GM23338 (cell line): ENCODE data around the gene TMEM175. TPM values are rescaled to one million over a fixed set of nuclear protein-coding genes. Genes with fewer than 3 reads are reported as not detected.

Experiments
- ATAC-seq: fragments of 200-7000 bp; cut with Tn5 transposase; 3 replicates; pipeline ENCODE4 v1.9.1; 2020
- DNase-seq: peaks from one replicate; pipeline ENCODE4 v3.0.0-alpha.2; 2015; ENCODE audit warnings: low spot score
- H2AFZ ChIP-seq: fragments of 200-600 bp; sonication (generic); 2 replicates; pipeline ENCODE4 v1.8.0; 2016; ENCODE audit warnings: antibody characterized with exemption, mild to moderate bottlenecking, moderate library complexity
- H3F3A ChIP-seq: fragments of 200-600 bp; sonication (generic); replicated peaks from 2 replicates; pipeline ENCODE4 v1.8.0; 2017; ENCODE audit warnings: antibody characterized with exemption, mixed run types, low read depth
- H3K27ac ChIP-seq: fragments of 200-600 bp; sonication (generic); 2 replicates; pipeline ENCODE4 v1.6.1; 2016; ENCODE audit warnings: low read depth
- H3K27me3 ChIP-seq: fragments of 200-600 bp; sonication (generic); 2 replicates; pipeline ENCODE4 v1.8.0; 2016; ENCODE audit warnings: mild to moderate bottlenecking, mixed run types, moderate library complexity; ENCODE audit not compliant: insufficient read depth
- H3K36me3 ChIP-seq: fragments of 200-600 bp; sonication (generic); 2 replicates; pipeline ENCODE4 v1.8.0; 2016; ENCODE audit warnings: mild to moderate bottlenecking; ENCODE audit not compliant: insufficient read depth
- H3K4me1 ChIP-seq: fragments of 200-600 bp; sonication (generic); 2 replicates; pipeline ENCODE4 v1.8.0; 2016; ENCODE audit warnings: mild to moderate bottlenecking, moderate library complexity; ENCODE audit not compliant: insufficient read depth
- H3K4me2 ChIP-seq: fragments of 200-600 bp; sonication (generic); 2 replicates; pipeline ENCODE4 v1.7.1; 2017; ENCODE audit warnings: mixed run types
- H3K4me3 ChIP-seq: fragments of 200-600 bp; sonication (generic); 2 replicates; pipeline ENCODE4 v1.6.1; 2016; ENCODE audit warnings: mixed run types
- H3K79me2 ChIP-seq: fragments of 200-600 bp; sonication (generic); replicated peaks from 2 replicates; pipeline ENCODE4 v1.8.0; 2017; ENCODE audit warnings: mild to moderate bottlenecking; ENCODE audit not compliant: insufficient read depth
- H3K9me2 ChIP-seq: fragments of 200-600 bp; sonication (generic); 2 replicates; pipeline ENCODE4 v1.8.0; 2017; ENCODE audit not compliant: insufficient read depth
- H4K20me1 ChIP-seq: fragments of 200-600 bp; sonication (generic); replicated peaks from 2 replicates; pipeline ENCODE4 v1.8.0; 2017; ENCODE audit warnings: mild to moderate bottlenecking; ENCODE audit not compliant: insufficient read depth
- H3K27ac Mint-ChIP-seq: 2 replicates; pipeline ENCODE4 v1.8.0; 2020; ENCODE audit warnings: inconsistent platforms, mild to moderate bottlenecking, moderate library complexity, mixed read lengths
- H3K27me3 Mint-ChIP-seq: 3 replicates; pipeline ENCODE4 v1.8.0; 2022; ENCODE audit warnings: low read depth, mild to moderate bottlenecking, moderate library complexity, mixed read lengths, inconsistent platforms; ENCODE audit not compliant: insufficient read depth, poor library complexity
- H3K36me3 Mint-ChIP-seq: 3 replicates; pipeline ENCODE4 v1.8.0; 2021; ENCODE audit warnings: low read depth, mild to moderate bottlenecking, inconsistent platforms, moderate library complexity, mixed read lengths
- H3K4me1 Mint-ChIP-seq: 3 replicates; pipeline ENCODE4 v1.8.0; 2020; ENCODE audit warnings: mild to moderate bottlenecking, inconsistent platforms, mixed read lengths
- H3K4me3 Mint-ChIP-seq: 3 replicates; pipeline ENCODE4 v1.8.0; 2021; ENCODE audit warnings: moderate library complexity, mild to moderate bottlenecking, inconsistent platforms, mixed read lengths
- H3K9me3 Mint-ChIP-seq: 3 replicates; pipeline ENCODE4 v1.8.0; 2020; ENCODE audit warnings: moderate library complexity, mild to moderate bottlenecking, inconsistent platforms, mixed read lengths
- CREB1 ChIP-seq: fragments of 250-450 bp; sonication (Bioruptor Pico); IDR thresholded peaks from 2 replicates; pipeline ENCODE4 v1.5.0; 2020; ENCODE audit warnings: low read depth, mild to moderate bottlenecking, moderate library complexity
- EZH2phosphoT487 ChIP-seq: fragments of 200-600 bp; sonication (generic); IDR thresholded peaks from one replicate; pipeline ENCODE4 v1.8.1; 2018; ENCODE audit warnings: antibody characterized with exemption; ENCODE audit not compliant: unreplicated experiment
- JUNB ChIP-seq: IDR thresholded peaks from one replicate; pipeline ENCODE4 v1.6.1; 2016; ENCODE audit warnings: antibody characterized with exemption; ENCODE audit not compliant: unreplicated experiment
- NANOG ChIP-seq: IDR thresholded peaks from 2 replicates; pipeline ENCODE4 v1.6.1; 2016; ENCODE audit warnings: antibody characterized with exemption, borderline replicate concordance
- POLR2AphosphoS5 ChIP-seq: IDR thresholded peaks from 2 replicates; pipeline ENCODE4 v1.6.1; 2016; ENCODE audit warnings: antibody characterized with exemption, low read depth
- STAT1 ChIP-seq: IDR thresholded peaks from one replicate; pipeline ENCODE4 v1.6.1; 2016; ENCODE audit warnings: antibody characterized with exemption; ENCODE audit not compliant: unreplicated experiment
- ZNF114 ChIP-seq: fragments of 250-450 bp; sonication (Bioruptor Pico); IDR thresholded peaks from 2 replicates; pipeline ENCODE4 v1.5.0; 2020; ENCODE audit warnings: mild to moderate bottlenecking, moderate library complexity
- ZNF331 ChIP-seq: fragments of 250-450 bp; sonication (Bioruptor Pico); IDR thresholded peaks from 2 replicates; pipeline ENCODE4 v1.5.0; 2020; ENCODE audit warnings: low read depth, mild to moderate bottlenecking, moderate library complexity
- polyA plus RNA-seq: library from polyadenylated mRNA; unstranded; fragments of >200 nt; fragmentation: Nextera tagmentation; extraction: Ambion mirVana; gene quantifications from 2 replicates; pipeline ENCODE4 v1.2.1, GENCODE V29; 2016
- total RNA-seq: library from RNA; depleted of rRNA; stranded (reverse); fragments of >200 nt; shearing (Covaris generic); gene quantifications from 2 replicates; pipeline ENCODE4 v1.2.3, GENCODE V29; 2014
- TF ChIP-seq, protein P1 (sequence below), 2 experiments: fragments of 200-600 bp in 1 of 2; sonication (generic) in 1 of 2; conservative IDR thresholded peaks; 2 replicates each; pipeline versions ENCODE4 v1.5.1 to v1.6.1; 2016 to 2017; ENCODE audit warnings: antibody characterized with exemption in 2 of 2, low read depth in 2 of 2, mild to moderate bottlenecking in 2 of 2, moderate library complexity in 1 of 2
- TF ChIP-seq, protein P2 (sequence below): fragments of 250-450 bp; sonication (Bioruptor Pico); IDR thresholded peaks from 2 replicates; pipeline ENCODE4 v1.5.0; 2020; ENCODE audit warnings: mild to moderate bottlenecking, moderate library complexity
- TF ChIP-seq, protein P3 (sequence below): IDR thresholded peaks from 2 replicates; pipeline ENCODE4 v1.6.1; 2016; ENCODE audit warnings: antibody characterized with exemption

TMEM175 gene
- total and polyA plus RNA-seq, 2 experiments from 2014 or later: 8.0 to 11.4 TPM

DNA sequence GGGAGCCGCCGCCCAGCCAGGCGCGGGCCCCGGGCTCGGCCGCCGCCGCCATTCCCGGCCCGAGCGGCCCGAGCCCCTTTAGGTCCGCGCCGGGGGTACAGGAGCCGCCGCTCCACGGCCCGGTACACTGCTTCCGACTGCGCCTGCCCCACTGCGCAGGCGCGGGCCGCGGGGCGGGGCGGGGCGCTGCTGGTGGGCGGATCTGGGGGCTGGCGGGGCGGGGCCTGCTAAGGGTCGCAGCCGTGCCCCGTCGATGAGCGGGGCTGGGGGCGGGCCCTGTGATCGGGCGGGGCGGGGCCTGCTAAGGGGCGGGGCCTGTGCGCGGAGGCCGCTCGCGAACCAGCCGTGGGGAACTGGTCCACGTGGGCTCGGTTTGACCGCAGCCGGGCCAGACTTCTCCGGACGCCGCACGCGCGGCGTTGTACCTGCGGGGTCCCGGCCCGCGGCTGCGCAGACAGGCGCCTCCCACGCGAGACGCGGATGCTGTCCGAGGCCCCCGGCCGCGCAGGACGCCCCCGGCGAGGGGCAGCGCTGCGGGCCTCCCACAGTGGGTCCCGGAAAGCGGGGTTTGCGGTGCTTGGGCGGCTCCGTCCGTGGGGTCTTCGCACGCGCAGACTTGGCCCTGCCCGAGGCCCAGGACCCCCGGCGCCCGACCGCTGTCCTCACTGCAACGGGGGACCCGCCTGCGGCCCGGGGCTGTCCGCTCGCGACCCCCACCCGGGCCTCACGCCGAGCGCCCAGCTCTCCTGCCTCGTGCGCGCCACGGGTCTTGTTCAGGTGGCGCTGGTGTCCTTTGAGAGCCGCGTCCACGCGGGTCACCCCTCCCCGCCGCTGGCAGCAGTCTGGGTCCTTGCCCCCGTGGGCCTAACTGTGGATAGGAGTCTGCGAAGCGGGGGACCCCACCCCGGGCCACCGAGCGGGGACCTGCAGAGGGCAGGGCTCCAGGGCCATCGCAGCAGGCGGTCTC, 41.5 kb downstream of the TMEM175 start, which contains the start of gene DGKQ:
TSS of gene DGKQ (minus strand) at position 139 of the 967 bp plus-strand sequence. CDS start at position 52, 87 bp downstream.
- peak; percentile 57 for ATAC-seq
- H3K4me3 Mint-ChIP-seq: peak within 1 kb of the TSS; percentile 54; the same call in 2 of the 3 replicates

DNA sequence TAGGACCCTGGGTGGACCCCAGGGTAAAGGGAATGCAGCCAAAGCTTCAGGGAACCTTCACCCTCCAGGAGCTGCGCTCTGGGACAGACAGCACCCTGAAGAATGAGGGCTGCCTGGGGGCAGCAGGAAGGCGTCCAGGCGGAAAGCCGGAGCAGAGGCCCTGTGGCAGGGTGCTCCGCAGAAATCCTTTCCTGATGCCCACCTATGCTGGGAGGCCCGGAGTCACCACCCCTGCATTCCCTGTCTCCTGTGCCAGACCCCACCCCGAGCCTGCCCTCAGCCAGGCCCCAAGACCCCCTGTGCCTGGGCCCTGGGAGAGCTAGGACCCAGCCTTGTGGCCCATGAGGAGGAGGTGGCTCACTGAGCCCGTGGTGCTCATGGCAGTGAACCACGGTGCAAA, 42.4 kb downstream of the TMEM175 start:
- Histone ChIP-seq H3K27me3 (peaks cover 10% of the 10 kb centered on the region; the same call in 1 of the 2 replicates), H3F3A (0 out of 2 replicates have a peak, but pooled peaks cover 4% of the 10 kb centered on the region), H3K4me2 (no peak overlapping the region), H4K20me1 (no peaks in the 10 kb centered on the region), H3K79me2 (no peaks in the 10 kb centered on the region), H3K4me1 (no peaks in the 10 kb centered on the region; the same call in 1 of the 2 replicates), H3K36me3 (no peaks in the 10 kb centered on the region), H3K9me2 (no peaks in the 10 kb centered on the region), H3K4me3 (no peak overlapping the region), H3K27ac (no peak overlapping the region), H2AFZ (no peak overlapping the region)
- ATAC-seq: no peak
- H3K4me3 Mint-ChIP-seq: no peak overlapping the region
- no peaks in the 10 kb centered on the region for H3K36me3 Mint-ChIP-seq
- no peak for DNase-seq
- H3K27me3 Mint-ChIP-seq: peaks cover 24% of the 10 kb centered on the region
- H3K4me1 Mint-ChIP-seq: peaks cover 4% of the 10 kb centered on the region; the same call in 2 of the 3 replicates
- H3K9me3 Mint-ChIP-seq: peaks cover 16% of the 10 kb centered on the region; the same call in 1 of the 3 replicates
- no peak overlapping the region for H3K27ac Mint-ChIP-seq
- TF ChIP-seq ZNF114 (CRISPR knock-in tag) (no peak), STAT1 (no peak), JUNB (no peak), ZNF331 (CRISPR knock-in tag) (no peak), CREB1 (no peak), EZH2phosphoT487 (no peak), NANOG (no peak)
- TF ChIP-seq, protein P1, sequence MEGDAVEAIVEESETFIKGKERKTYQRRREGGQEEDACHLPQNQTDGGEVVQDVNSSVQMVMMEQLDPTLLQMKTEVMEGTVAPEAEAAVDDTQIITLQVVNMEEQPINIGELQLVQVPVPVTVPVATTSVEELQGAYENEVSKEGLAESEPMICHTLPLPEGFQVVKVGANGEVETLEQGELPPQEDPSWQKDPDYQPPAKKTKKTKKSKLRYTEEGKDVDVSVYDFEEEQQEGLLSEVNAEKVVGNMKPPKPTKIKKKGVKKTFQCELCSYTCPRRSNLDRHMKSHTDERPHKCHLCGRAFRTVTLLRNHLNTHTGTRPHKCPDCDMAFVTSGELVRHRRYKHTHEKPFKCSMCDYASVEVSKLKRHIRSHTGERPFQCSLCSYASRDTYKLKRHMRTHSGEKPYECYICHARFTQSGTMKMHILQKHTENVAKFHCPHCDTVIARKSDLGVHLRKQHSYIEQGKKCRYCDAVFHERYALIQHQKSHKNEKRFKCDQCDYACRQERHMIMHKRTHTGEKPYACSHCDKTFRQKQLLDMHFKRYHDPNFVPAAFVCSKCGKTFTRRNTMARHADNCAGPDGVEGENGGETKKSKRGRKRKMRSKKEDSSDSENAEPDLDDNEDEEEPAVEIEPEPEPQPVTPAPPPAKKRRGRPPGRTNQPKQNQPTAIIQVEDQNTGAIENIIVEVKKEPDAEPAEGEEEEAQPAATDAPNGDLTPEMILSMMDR (conservative IDR thresholded peaks at IDR 0.05; ENCODE audit: low read depth in 2 of 2): no peak
- TF ChIP-seq, protein P2, sequence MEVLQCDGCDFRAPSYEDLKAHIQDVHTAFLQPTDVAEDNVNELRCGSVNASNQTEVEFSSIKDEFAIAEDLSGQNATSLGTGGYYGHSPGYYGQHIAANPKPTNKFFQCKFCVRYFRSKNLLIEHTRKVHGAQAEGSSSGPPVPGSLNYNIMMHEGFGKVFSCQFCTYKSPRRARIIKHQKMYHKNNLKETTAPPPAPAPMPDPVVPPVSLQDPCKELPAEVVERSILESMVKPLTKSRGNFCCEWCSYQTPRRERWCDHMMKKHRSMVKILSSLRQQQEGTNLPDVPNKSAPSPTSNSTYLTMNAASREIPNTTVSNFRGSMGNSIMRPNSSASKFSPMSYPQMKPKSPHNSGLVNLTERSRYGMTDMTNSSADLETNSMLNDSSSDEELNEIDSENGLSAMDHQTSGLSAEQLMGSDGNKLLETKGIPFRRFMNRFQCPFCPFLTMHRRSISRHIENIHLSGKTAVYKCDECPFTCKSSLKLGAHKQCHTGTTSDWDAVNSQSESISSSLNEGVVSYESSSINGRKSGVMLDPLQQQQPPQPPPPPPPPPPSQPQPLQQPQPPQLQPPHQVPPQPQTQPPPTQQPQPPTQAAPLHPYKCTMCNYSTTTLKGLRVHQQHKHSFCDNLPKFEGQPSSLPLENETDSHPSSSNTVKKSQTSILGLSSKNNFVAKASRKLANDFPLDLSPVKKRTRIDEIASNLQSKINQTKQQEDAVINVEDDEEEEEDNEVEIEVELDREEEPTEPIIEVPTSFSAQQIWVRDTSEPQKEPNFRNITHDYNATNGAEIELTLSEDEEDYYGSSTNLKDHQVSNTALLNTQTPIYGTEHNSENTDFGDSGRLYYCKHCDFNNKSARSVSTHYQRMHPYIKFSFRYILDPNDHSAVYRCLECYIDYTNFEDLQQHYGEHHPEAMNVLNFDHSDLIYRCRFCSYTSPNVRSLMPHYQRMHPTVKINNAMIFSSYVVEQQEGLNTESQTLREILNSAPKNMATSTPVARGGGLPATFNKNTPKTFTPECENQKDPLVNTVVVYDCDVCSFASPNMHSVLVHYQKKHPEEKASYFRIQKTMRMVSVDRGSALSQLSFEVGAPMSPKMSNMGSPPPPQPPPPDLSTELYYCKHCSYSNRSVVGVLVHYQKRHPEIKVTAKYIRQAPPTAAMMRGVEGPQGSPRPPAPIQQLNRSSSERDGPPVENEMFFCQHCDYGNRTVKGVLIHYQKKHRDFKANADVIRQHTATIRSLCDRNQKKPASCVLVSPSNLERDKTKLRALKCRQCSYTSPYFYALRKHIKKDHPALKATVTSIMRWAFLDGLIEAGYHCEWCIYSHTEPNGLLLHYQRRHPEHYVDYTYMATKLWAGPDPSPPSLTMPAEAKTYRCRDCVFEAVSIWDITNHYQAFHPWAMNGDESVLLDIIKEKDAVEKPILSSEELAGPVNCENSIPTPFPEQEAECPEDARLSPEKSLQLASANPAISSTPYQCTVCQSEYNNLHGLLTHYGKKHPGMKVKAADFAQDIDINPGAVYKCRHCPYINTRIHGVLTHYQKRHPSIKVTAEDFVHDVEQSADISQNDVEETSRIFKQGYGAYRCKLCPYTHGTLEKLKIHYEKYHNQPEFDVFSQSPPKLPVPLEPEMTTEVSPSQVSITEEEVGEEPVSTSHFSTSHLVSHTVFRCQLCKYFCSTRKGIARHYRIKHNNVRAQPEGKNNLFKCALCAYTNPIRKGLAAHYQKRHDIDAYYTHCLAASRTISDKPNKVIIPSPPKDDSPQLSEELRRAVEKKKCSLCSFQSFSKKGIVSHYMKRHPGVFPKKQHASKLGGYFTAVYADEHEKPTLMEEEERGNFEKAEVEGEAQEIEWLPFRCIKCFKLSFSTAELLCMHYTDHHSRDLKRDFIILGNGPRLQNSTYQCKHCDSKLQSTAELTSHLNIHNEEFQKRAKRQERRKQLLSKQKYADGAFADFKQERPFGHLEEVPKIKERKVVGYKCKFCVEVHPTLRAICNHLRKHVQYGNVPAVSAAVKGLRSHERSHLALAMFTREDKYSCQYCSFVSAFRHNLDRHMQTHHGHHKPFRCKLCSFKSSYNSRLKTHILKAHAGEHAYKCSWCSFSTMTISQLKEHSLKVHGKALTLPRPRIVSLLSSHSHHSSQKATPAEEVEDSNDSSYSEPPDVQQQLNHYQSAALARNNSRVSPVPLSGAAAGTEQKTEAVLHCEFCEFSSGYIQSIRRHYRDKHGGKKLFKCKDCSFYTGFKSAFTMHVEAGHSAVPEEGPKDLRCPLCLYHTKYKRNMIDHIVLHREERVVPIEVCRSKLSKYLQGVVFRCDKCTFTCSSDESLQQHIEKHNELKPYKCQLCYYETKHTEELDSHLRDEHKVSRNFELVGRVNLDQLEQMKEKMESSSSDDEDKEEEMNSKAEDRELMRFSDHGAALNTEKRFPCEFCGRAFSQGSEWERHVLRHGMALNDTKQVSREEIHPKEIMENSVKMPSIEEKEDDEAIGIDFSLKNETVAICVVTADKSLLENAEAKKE (CRISPR knock-in tag): no peak
- TF ChIP-seq, protein P3, sequence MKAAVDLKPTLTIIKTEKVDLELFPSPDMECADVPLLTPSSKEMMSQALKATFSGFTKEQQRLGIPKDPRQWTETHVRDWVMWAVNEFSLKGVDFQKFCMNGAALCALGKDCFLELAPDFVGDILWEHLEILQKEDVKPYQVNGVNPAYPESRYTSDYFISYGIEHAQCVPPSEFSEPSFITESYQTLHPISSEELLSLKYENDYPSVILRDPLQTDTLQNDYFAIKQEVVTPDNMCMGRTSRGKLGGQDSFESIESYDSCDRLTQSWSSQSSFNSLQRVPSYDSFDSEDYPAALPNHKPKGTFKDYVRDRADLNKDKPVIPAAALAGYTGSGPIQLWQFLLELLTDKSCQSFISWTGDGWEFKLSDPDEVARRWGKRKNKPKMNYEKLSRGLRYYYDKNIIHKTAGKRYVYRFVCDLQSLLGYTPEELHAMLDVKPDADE: no peak

More for the DNA sequence above, 41.5 kb downstream of the TMEM175 start, which contains the start of gene DGKQ:
- peak; percentile 74 for DNase-seq
- Histone ChIP-seq H3K27me3 (peaks cover 10% of the 10 kb centered on the region; the same call in 1 of the 2 replicates), H3K4me1 (no peaks in the 10 kb centered on the region), H3K9me2 (no peaks in the 10 kb centered on the region), H3K4me3 (peak within 1 kb of the TSS; percentile 87), H4K20me1 (no peaks in the 10 kb centered on the region), H3K36me3 (no peaks in the 10 kb centered on the region), H3K79me2 (no peaks in the 10 kb centered on the region), H3K27ac (no peak within 1 kb of the TSS), H3F3A (peaks cover 4% of the 10 kb centered on the region; the same call in 1 of the 2 replicates), H3K4me2 (peak within 1 kb of the TSS; percentile 83), H2AFZ (peak within 1 kb of the TSS; percentile 84; the same call in 1 of the 2 replicates)
- Mint-ChIP-seq H3K9me3 (peaks cover 16% of the 10 kb centered on the region; the same call in 1 of the 3 replicates), H3K4me1 (no peaks in the 10 kb centered on the region), H3K27ac (no peak within 1 kb of the TSS), H3K36me3 (no peaks in the 10 kb centered on the region), H3K27me3 (peaks cover 24% of the 10 kb centered on the region)
- no peak for TF ChIP-seq EZH2phosphoT487
- TF ChIP-seq POLR2AphosphoS5: peak; percentile 40; the same call in 1 of the 2 replicates
